Body of pancreas (tissue), 4 donors: Measurements from ENCODE around the gene QRICH2.

Experiments
- CTCF ChIP-seq, 7 experiments: fragments of 450-650 bp in 4 of 7; fragments of 200-600 bp in 3 of 7; sonication (generic) in 3 of 7; IDR thresholded peaks; one replicate each; pipeline ENCODE4 v1.5.1; 2016 to 2019; ENCODE audit warnings: antibody characterized with exemption in 7 of 7
- POLR2A ChIP-seq, 3 donors: fragments of 450-650 bp; IDR thresholded peaks; one replicate each; pipeline ENCODE4 v1.6.1; 2016; ENCODE audit warnings: antibody characterized with exemption in 3 of 3, mild to moderate bottlenecking in 2 of 3

DNA sequence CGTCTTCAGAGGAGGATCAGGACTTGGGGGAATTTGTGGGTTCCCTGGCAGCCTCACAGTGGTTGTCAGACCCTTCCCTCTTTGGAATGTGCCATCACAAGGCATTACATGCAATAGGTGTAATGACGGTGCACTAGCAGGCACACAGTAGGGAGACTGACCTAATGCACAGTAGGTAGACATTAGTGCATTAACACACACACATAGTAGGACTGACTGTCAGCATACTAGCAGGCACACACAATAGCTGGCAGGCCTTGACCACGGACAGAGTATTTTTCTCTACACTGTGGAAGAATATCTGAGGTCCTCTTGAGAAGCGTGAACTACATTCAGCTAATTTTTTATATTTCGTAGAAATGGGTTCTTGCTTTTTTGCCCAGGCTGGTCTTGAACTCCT, 53.8 kb downstream of the QRICH2 start:
- TF ChIP-seq CTCF (IDR thresholded peaks at IDR 0.05) = no peak
- no peak for TF ChIP-seq POLR2A (IDR thresholded peaks at IDR 0.05)
